Endothelial cell of umbilical vein (primary cell): ENCODE data around the gene HCFC2. TPM values are rescaled to one million over a fixed set of nuclear protein-coding genes. Genes with fewer than 3 reads are reported as not detected.

Source experiments
- BruUV-seq: library from RNA; stranded (reverse); fragments of 400-500 nt; replicated peaks from 2 replicates; lab custom pipeline; 2021; lab: Mats Ljungman, UMichigan
- CTCF ChIA-PET: fragments of 300-600, 350-600 bp; sonication (Branson Sonifier 250); formaldehyde crosslinking; loops from one replicate; lab custom pipeline; 2021; ENCODE audit warnings: antibody characterized with exemption, inconsistent platforms; lab: Charles Lee
- POLR2A ChIA-PET: fragments of 300-600, 350-600 bp; sonication (Branson Sonifier 250); formaldehyde crosslinking; loops from one replicate; lab custom pipeline; 2021; ENCODE audit warnings: antibody characterized with exemption, inconsistent platforms; lab: Charles Lee
- DNase-seq: peaks from one replicate; pipeline ENCODE4 v3.0.0-alpha.2; 2011; ENCODE audit warnings: low read depth, low spot score
- FAIRE-seq: peaks from 2 replicates; lab custom pipeline; 2011; peaks lifted over from hg19 to GRCh38; lab: Jason Lieb, UNC
- H2AFZ ChIP-seq: 2 replicates; pipeline ENCODE4 v1.6.0; 2012; ENCODE audit warnings: low read depth, low read length, control low read depth, inconsistent platforms
- H3K27ac ChIP-seq: 2 replicates; pipeline ENCODE4 v1.5.1; 2011; ENCODE audit warnings: low read depth, mild to moderate bottlenecking, control low read depth, low read length, moderate library complexity; ENCODE audit not compliant: insufficient read depth
- H3K27me3 ChIP-seq, 2 experiments: 2 replicates each; pipeline versions ENCODE4 v1.6.0 to v1.6.1; 2011; ENCODE audit warnings: low read length in 2 of 2, mixed read lengths in 1 of 2; ENCODE audit not compliant: control insufficient read depth in 2 of 2, insufficient read depth in 2 of 2
- H3K36me3 ChIP-seq, 2 experiments: 2 replicates in 1 of 2; 3 replicates in 1 of 2; pipeline ENCODE4 v1.5.1; 2011; ENCODE audit warnings: low read length in 2 of 2, mild to moderate bottlenecking in 1 of 2, moderate library complexity in 1 of 2; ENCODE audit not compliant: control insufficient read depth in 2 of 2, insufficient read depth in 2 of 2; ENCODE audit errors: extremely low read depth in 1 of 2
- H3K4me1 ChIP-seq: 3 replicates; pipeline ENCODE4 v1.5.1; 2011; ENCODE audit warnings: mild to moderate bottlenecking, low read length; ENCODE audit not compliant: control insufficient read depth, insufficient read depth; ENCODE audit errors: extremely low read depth
- H3K4me2 ChIP-seq: 2 replicates; pipeline ENCODE4 v1.6.1; 2011; ENCODE audit warnings: low read length, control low read depth, mixed read lengths; ENCODE audit not compliant: insufficient read depth
- H3K4me3 ChIP-seq, 3 experiments: fragments of 200-600 bp in 1 of 3; sonication (generic), shearing (Covaris generic) in 1 of 3; replicated peaks in 1 of 3; 2 replicates each; pipeline ENCODE4 v1.5.1; 2011 to 2016; ENCODE audit warnings: control low read depth in 3 of 3, low read length in 3 of 3, mild to moderate bottlenecking in 2 of 3, inconsistent platforms in 1 of 3, low read depth in 1 of 3, moderate library complexity in 1 of 3; ENCODE audit not compliant: insufficient read depth in 1 of 3
- H3K79me2 ChIP-seq: 2 replicates; pipeline ENCODE4 v1.6.0; 2012; ENCODE audit warnings: low read length, inconsistent platforms; ENCODE audit not compliant: control insufficient read depth, insufficient read depth
- H3K9ac ChIP-seq: replicated peaks from 2 replicates; pipeline ENCODE3; 2011; ENCODE audit warnings: low read length, control low read depth; ENCODE audit not compliant: insufficient read depth; ENCODE audit errors: extremely low read depth
- H3K9me1 ChIP-seq: replicated peaks from 3 replicates; pipeline ENCODE4 v1.6.0; 2011; ENCODE audit warnings: mild to moderate bottlenecking, low read length; ENCODE audit not compliant: control insufficient read depth, insufficient read depth; ENCODE audit errors: extremely low read depth
- H3K9me3 ChIP-seq: replicated peaks from 2 replicates; pipeline ENCODE4 v1.5.1; 2012; ENCODE audit warnings: low read length, inconsistent platforms; ENCODE audit not compliant: control insufficient read depth, insufficient read depth
- H4K20me1 ChIP-seq: replicated peaks from 2 replicates; pipeline ENCODE3; 2011; ENCODE audit warnings: mild to moderate bottlenecking, low read length; ENCODE audit not compliant: control insufficient read depth, insufficient read depth; ENCODE audit errors: extremely low read depth
- EZH2 ChIP-seq: IDR thresholded peaks from 2 replicates; pipeline ENCODE4 v1.6.1; 2012; ENCODE audit warnings: borderline replicate concordance, low read depth, mild to moderate bottlenecking, moderate library complexity, low read length, inconsistent platforms; ENCODE audit not compliant: severe bottlenecking
- FOS ChIP-seq: IDR thresholded peaks from 2 replicates; pipeline ENCODE4 v1.6.1; 2011; ENCODE audit warnings: mild to moderate bottlenecking, low read length, moderate library complexity, borderline replicate concordance; ENCODE audit not compliant: insufficient read depth
- GATA2 ChIP-seq: IDR thresholded peaks from 2 replicates; pipeline ENCODE4 v1.7.0; 2011; ENCODE audit warnings: low read depth, mild to moderate bottlenecking, moderate library complexity, mixed read lengths, low read length; ENCODE audit not compliant: insufficient read length, insufficient read depth
- JUN ChIP-seq: IDR thresholded peaks from 2 replicates; pipeline ENCODE4 v1.6.1; 2011; ENCODE audit warnings: borderline replicate concordance, low read depth; ENCODE audit not compliant: insufficient read length, insufficient read depth
- MYC ChIP-seq: IDR thresholded peaks from one replicate; pipeline ENCODE4 v1.6.1; 2011; ENCODE audit warnings: mild to moderate bottlenecking, low read depth, low read length
- POLR2A ChIP-seq: IDR thresholded peaks from 2 replicates; pipeline ENCODE4 v1.6.1; 2012; ENCODE audit warnings: low read depth, mild to moderate bottlenecking, control low read depth, low read length
- POLR2AphosphoS5 ChIP-seq: IDR thresholded peaks from 2 replicates; pipeline ENCODE4 v1.6.1; 2012; ENCODE audit warnings: low read depth, mild to moderate bottlenecking, control low read depth, low read length, moderate library complexity; ENCODE audit not compliant: insufficient read depth
- dilution Hi-C: fragments of 300-500 bp; cut with MboI; formaldehyde crosslinking; loops from one replicate; pipeline ENCODE4 v1.15.0; 2019; ENCODE audit warnings: low sequenced_read_pairs; ENCODE audit not compliant: extremely low pct_ligation_motif_present
- intact Hi-C: fragments of 100-400 bp; cut with micrococcal nuclease; formaldehyde crosslinking; loops from one replicate; pipeline ENCODE4 v1.10.0; 2022
- polyA plus RNA-seq, 4 experiments: library from polyadenylated mRNA; depleted of rRNA in 3 of 4; stranded (reverse) in 3 of 4; unstranded in 1 of 4; fragments of >200 nt; gene quantifications; 2 replicates each; pipeline versions ENCODE4 v1.2.1 to v1.2.3, GENCODE V29; 2011 to 2012; ENCODE audit warnings: missing spikeins in 1 of 4
- total RNA-seq: library from RNA; stranded (reverse); gene quantifications from 2 replicates; pipeline ENCODE4 v1.2.3, GENCODE V29; 2021
- TF ChIP-seq, protein P1 (sequence below), 2 donors: IDR thresholded peaks; 1 replicate in 1 of 2; 2 replicates in 1 of 2; pipeline ENCODE4 v1.5.1; 2011; ENCODE audit warnings: low read length in 2 of 2, mild to moderate bottlenecking in 2 of 2, moderate library complexity in 2 of 2, control low read depth in 1 of 2, inconsistent platforms in 1 of 2, low read depth in 1 of 2; ENCODE audit not compliant: insufficient read depth in 1 of 2; ENCODE audit errors: extremely low read depth in 1 of 2
- TF ChIP-seq, protein P2 (sequence below): IDR thresholded peaks from 2 replicates; pipeline ENCODE4 v1.6.1; 2011; ENCODE audit not compliant: insufficient read depth, insufficient read length

The HCFC2 gene
- total and polyA plus RNA-seq, 2 donors (not counting 3 experiments of a cell fraction or from before 2014, with no cell fraction given) = 6.0 to 15.6 TPM

GRCh38 chr12:104094284-104094683, 30.0 kb downstream of the HCFC2 start:
- Histone ChIP-seq H3K27ac (no peak overlapping the region), H3K79me2 (no peaks in the 10 kb centered on the region), H3K9ac (no peak overlapping the region), H3K4me1 (no peaks in the 10 kb centered on the region), H3K9me1 (no peaks in the 10 kb centered on the region), H3K36me3 (peaks cover 5% of the 10 kb centered on the region in 2 experiments), H3K27me3 (no peaks in the 10 kb centered on the region), H3K4me3 (no peak overlapping the region), H2AFZ (no peak overlapping the region), H3K9me3 (no peaks in the 10 kb centered on the region), H3K4me2 (no peak overlapping the region), H4K20me1 (no peaks in the 10 kb centered on the region)
- dilution Hi-C loops (no loop called here), intact Hi-C loops (no loop called here)
- POLR2A ChIA-PET = no interaction called here
- BruUV-seq = no TSS peak
- TF ChIP-seq, protein P1, sequence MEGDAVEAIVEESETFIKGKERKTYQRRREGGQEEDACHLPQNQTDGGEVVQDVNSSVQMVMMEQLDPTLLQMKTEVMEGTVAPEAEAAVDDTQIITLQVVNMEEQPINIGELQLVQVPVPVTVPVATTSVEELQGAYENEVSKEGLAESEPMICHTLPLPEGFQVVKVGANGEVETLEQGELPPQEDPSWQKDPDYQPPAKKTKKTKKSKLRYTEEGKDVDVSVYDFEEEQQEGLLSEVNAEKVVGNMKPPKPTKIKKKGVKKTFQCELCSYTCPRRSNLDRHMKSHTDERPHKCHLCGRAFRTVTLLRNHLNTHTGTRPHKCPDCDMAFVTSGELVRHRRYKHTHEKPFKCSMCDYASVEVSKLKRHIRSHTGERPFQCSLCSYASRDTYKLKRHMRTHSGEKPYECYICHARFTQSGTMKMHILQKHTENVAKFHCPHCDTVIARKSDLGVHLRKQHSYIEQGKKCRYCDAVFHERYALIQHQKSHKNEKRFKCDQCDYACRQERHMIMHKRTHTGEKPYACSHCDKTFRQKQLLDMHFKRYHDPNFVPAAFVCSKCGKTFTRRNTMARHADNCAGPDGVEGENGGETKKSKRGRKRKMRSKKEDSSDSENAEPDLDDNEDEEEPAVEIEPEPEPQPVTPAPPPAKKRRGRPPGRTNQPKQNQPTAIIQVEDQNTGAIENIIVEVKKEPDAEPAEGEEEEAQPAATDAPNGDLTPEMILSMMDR (IDR thresholded peaks at IDR 0.05; ENCODE audit: extremely low read depth in 1 of 2, insufficient read depth in 1 of 2, low read depth in 1 of 2, low read length in 2 of 2) = no peak
- no peak for TF ChIP-seq EZH2
- CTCF ChIA-PET = no interaction called here
- DNase-seq = no peak
- FAIRE-seq = no peak

- Histone ChIP-seq H3K79me2 (no peaks in the 10 kb centered on the region), H3K9me3 (no peaks in the 10 kb centered on the region), H3K4me1 (no peaks in the 10 kb centered on the region), H3K4me3 (no peak overlapping the region), H3K9me1 (no peaks in the 10 kb centered on the region), H3K27me3 (no peaks in the 10 kb centered on the region), H3K27ac (no peak overlapping the region), H4K20me1 (no peaks in the 10 kb centered on the region), H3K9ac (no peak overlapping the region), H2AFZ (no peak overlapping the region), H3K4me2 (no peak overlapping the region), H3K36me3 (peaks cover 5% of the 10 kb centered on the region in 2 experiments)
- FAIRE-seq (no peak), DNase-seq (no peak)
- ChIA-PET POLR2A (no interaction called here), CTCF (interaction anchor here (7.5 kb wide), 1 partner anchor 14 kb away, joined by 51 read pairs; no protein-coding TSS in a partner anchor)
- intact Hi-C loops = no loop called here
- no TSS peak for BruUV-seq
- dilution Hi-C loops = no loop called here
- TF ChIP-seq JUN = no peak
- no peak for TF ChIP-seq MYC
- TF ChIP-seq, protein P2, sequence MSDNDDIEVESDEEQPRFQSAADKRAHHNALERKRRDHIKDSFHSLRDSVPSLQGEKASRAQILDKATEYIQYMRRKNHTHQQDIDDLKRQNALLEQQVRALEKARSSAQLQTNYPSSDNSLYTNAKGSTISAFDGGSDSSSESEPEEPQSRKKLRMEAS = no peak
- TF ChIP-seq POLR2AphosphoS5 = no peak
- TF ChIP-seq EZH2 = no peak
- TF ChIP-seq, protein P1 (IDR thresholded peaks at IDR 0.05; ENCODE audit: extremely low read depth in 1 of 2, insufficient read depth in 1 of 2, low read depth in 1 of 2, low read length in 2 of 2) = no peak
- no peak for TF ChIP-seq FOS
- no peak for TF ChIP-seq POLR2A
- no peak for TF ChIP-seq GATA2
Observed at GRCh38 chr12:104095289-104095688, 31.0 kb downstream of the HCFC2 start.
